ENCODE measurements around the gene CSF2RB.

Gene CSF2RB

GRCh38 chr22:36916034-36916433 is 2.6 kb downstream of the CSF2RB start:
- DNase-seq (ENCODE audit: extremely low read depth, low read depth): no peak
- TF ChIP-seq CTCF (IDR thresholded peaks at IDR 0.05; ENCODE audit: low read depth, low read length, missing control alignments): no peak
- H3K4me3 ChIP-seq (replicated peaks; ENCODE audit: low read depth, low read length): no peak overlapping the region

GRCh38 chr22:36918586-36919284 is 5.3 kb downstream of the CSF2RB start:
- no peak for DNase-seq (ENCODE audit: extremely low read depth, low read depth)
- no peak for TF ChIP-seq CTCF (IDR thresholded peaks at IDR 0.05; ENCODE audit: low read depth, low read length, missing control alignments)
- no peak overlapping the region for H3K4me3 ChIP-seq (replicated peaks; ENCODE audit: low read depth, low read length)

DNA sequence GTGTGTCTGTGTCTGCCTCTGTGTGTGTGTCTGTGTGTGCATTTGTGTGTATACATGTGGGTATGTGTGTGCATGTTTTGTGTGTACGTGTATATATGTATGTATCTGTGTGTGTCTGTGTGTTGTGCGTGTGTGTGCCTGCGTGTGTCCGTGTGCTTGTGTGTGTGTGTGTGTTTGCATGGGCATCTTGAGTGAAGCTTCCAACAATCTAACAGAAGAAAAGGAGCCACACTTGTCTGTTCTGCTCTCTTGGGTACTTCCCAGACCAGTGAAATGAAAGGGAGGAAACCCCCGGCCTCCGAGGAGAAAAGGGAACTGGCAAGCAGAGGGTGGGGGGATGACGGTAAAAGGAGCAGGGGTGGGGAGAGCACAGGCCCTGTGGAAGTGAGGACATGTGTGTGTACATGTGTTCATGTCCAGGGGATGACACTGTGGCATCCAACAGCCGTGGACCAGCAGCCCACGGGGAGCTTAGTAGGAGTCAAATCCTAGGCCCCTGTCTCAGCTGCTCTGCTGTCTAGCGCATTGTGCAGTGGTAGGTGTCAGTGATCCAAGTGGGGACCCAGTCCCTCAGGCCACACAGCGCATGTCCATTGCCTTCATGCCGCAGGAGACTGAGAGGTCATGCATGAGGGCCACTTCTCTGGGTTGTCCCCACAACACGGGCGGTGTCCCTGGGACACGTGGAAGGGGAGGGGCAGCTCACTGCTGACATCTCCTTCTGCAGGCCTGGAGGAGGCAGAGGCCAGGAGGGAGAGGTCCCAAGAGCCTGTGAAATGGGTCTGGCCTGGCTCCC is 8.1 kb downstream of the CSF2RB start:
- no peak for TF ChIP-seq CTCF (IDR thresholded peaks at IDR 0.05; ENCODE audit: low read depth, low read length, missing control alignments)
- no peak for DNase-seq (ENCODE audit: extremely low read depth, low read depth)
- H3K4me3 ChIP-seq (replicated peaks; ENCODE audit: low read depth, low read length): no peak overlapping the region

GRCh38 chr22:36922105-36922608 is 8.7 kb downstream of the CSF2RB start:
- no peak for TF ChIP-seq CTCF (IDR thresholded peaks at IDR 0.05; ENCODE audit: low read depth, low read length, missing control alignments)
- DNase-seq (ENCODE audit: extremely low read depth, low read depth): no peak
- H3K4me3 ChIP-seq (replicated peaks; ENCODE audit: low read depth, low read length): no peak overlapping the region

DNA sequence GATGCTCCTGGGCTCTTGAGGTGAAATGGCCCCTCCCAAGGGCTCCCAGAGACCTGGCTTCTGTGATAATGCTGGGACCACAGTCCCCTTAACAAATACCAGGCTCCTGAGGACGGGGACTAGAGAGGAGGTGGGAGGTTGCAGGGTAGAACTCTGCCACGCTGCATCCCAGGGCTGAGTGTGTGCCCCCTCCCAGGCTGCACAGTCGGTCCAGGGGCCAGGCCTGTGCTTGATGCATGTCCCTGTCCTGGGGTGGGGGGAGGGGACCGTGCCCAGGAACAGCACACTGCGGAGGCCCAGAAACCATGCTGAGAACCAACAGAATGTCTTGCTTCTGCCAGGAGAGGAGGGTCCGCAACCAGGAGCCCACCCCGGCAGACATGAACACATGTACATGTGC is 9.3 kb downstream of the CSF2RB start:
- TF ChIP-seq CTCF (IDR thresholded peaks at IDR 0.05; ENCODE audit: low read depth, low read length, missing control alignments): no peak
- H3K4me3 ChIP-seq (replicated peaks; ENCODE audit: low read depth, low read length): no peak overlapping the region
- no peak for DNase-seq (ENCODE audit: extremely low read depth, low read depth)

DNA sequence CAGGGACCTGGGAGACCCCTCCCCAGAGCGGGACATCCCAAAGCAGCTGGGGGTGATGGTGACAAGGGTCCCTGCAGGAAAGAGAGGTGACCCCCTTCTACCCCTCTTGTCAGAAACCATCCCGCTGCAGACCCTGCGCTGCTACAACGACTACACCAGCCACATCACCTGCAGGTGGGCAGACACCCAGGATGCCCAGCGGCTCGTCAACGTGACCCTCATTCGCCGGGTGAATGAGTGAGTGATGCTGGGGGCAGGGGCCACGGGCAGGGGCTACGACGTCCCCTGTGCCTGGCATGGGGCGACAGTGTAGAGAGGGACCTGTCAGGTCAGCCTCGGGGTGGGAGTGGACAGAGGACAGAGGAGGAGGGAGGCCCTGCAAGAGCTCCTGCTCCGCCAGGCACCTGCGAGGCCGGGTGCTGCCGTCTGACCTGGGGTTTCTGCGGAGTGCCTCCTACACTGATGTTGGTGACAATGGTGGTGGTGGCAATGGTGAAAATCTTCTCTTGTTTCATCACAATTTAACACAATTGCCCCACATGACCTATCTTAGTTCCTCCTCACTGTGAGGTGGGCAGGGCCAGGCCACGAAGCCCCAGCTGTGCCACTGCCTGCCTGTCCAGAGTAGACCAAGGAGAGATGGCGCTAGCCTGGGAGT is 9.8 kb downstream of the CSF2RB start:
- TF ChIP-seq CTCF (IDR thresholded peaks at IDR 0.05; ENCODE audit: low read depth, low read length, missing control alignments): no peak
- DNase-seq (ENCODE audit: extremely low read depth, low read depth): no peak
- H3K4me3 ChIP-seq (replicated peaks; ENCODE audit: low read depth, low read length): no peak overlapping the region
